ENCODE results near the gene CCDC57.

DNA sequence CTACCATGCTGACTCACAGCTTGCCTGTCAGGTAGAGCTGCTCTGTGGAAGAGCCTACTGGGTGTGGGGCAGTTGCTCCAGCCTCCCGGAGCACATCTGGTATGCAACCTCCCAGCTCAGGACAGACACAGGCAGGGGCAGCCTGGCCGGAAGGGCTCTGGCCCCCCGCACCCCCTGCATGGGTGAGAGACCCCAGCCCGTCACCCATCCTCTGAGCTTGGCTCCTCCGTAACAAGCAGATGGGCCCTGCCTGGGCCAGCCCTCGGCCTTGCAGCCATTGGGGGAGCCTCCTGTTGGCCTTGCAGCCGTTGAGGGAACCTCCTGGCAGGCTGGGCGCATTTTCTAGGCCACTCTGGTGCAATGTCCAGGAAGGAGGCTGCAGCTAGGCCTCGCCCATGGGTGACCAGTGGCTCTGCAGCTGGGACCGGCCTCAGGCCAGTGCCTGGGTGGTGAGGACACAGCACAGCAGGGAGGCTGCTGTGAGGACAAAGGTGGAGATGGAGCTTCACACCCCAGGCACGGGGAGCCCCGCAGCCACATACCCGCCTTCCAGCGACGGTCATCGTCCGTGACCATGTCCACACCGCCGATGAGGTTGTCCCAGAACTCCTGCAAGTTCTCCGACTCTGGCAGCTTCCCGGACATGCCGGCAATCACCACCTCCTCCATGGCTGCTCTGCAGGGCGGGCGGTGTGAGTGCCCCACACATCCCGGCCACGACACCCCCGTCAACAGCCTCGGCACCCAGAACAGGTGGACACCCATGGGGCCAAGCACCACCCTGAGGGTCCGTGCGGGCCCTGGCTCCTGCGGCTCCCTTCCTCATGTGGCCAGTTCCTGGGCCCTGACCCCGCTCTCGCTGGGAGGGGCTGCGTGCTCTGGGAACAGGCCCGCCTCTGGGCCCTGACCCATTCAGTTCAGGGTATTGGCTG lies 116.6 kb downstream of the CCDC57 start:
- TF ChIP-seq GATA2 (IDR thresholded peaks at IDR 0.05; ENCODE audit: low read depth, low read length) (no peak), GATA3 (IDR thresholded peaks at IDR 0.05; ENCODE audit: low read depth, low read length) (no peak)
